Retinal pigment epithelial cell (primary cell): ENCODE measurements around the gene CHIT1.
A peak's percentile ranks its signal among the peaks of the same experiment; 100 is the strongest.

Experiments used
- DNase-seq: peaks from one replicate; pipeline ENCODE4 v3.0.0-alpha.2; 2010; ENCODE audit warnings: low read depth
- H3K4me3 ChIP-seq: 2 replicates; pipeline ENCODE4 v1.5.1; 2011; ENCODE audit warnings: mild to moderate bottlenecking, low read length, control low read depth, moderate library complexity
- CTCF ChIP-seq: conservative IDR thresholded peaks from 2 replicates; pipeline ENCODE4 v1.5.1; 2011; ENCODE audit warnings: low read depth, low read length, control low read depth, inconsistent platforms

CHIT1 gene

GRCh38 chr1:203174324-203174985 lies 55.0 kb downstream of the CHIT1 start:
- TF ChIP-seq CTCF, result no peak
- H3K4me3 ChIP-seq, result no peak overlapping the region
- DNase-seq, result no peak

DNA sequence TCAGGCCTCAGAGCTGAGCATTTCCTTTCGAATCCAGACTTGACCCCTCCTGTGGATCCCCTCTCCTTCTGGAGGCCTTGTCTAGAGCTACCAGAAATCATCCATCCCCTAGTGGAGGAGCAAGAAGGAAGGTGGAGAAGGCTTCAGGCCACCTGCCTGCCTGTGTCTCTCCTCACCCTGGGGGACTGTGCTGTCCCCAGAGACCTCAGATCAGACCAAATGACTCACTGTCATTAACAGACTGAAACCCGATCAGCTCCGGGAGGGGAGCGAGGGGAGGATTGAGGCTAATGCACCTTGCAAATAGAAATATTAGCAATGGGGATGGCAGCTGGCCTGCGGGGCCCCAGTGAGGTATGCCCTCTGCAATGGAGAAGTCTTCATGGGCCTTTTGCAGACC lies 55.9 kb downstream of the CHIT1 start:
- no peak for DNase-seq
- TF ChIP-seq CTCF, result no peak

GRCh38 chr1:203173011-203173555 lies 56.4 kb downstream of the CHIT1 start:
- no peak overlapping the region for H3K4me3 ChIP-seq
- no peak for DNase-seq
- TF ChIP-seq CTCF, result no peak

More for the DNA sequence above, 55.9 kb downstream of the CHIT1 start:
- no peak overlapping the region for H3K4me3 ChIP-seq

GRCh38 chr1:203172184-203173010 lies 57.1 kb downstream of the CHIT1 start:
- no peak overlapping the region for H3K4me3 ChIP-seq
- no peak for DNase-seq
- TF ChIP-seq CTCF, result peak; percentile 96

DNA sequence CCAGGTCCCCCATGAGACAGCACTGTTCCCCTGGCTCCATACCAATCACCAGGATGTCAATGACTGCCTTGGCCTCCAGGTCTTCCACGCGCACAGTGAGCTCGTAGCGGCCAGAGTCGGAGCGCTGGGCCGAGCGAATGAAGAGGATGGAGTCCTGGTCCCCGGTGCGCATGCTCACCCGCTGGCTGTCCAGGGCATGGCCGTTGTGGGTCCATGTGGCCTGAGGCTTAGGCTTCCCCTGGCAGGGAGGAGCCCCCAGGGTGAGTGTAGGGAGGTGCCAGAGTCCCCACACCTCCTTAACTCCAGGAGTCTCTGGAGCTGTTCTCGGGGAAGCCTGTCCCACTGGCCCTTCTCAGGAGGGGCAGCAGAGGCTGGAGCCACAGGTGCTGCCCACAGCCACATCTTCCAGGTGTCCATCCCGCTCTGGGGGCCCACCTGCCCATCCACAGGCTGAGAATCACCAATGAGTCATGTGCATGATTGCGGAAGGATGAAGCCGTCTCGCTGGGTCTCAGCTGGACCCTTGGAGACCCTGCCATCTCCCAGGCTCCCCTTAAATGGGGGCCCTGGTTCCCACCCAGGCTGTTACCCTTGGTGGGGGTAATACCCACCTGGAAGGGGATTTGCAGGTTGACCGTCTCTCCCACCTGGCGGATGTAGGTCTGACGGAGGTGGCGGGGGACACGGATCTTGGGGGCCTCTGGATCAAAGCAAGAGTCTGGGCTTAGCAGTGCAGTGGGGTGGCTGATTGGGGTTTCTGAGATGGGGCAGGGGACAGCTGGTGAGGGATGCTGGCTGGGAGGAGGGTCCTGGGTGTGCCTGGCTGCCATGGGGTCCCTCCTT lies 57.9 kb downstream of the CHIT1 start:
- DNase-seq, result no peak
- H3K4me3 ChIP-seq, result no peak overlapping the region
- TF ChIP-seq CTCF, result no peak

- no peak for TF ChIP-seq CTCF
- no peak for DNase-seq
- H3K4me3 ChIP-seq, result no peak overlapping the region
These were observed 58.7 kb downstream of the CHIT1 start for GRCh38 chr1:203170625-203171330.
